ENCODE measurements around the gene NUDT3. TPM values are rescaled to one million over a fixed set of nuclear protein-coding genes. Genes with fewer than 3 reads are reported as not detected.
"Not testable (repeated sequence)": the region's sequence is repeated elsewhere in the genome, so short reads cannot be mapped to it uniquely, and the experiment has no call there.

Gene NUDT3
- polyA plus RNA-seq, 1 of the 3 experiments (the other 2 are of a cell fraction) = 11.9 TPM

GRCh38 chr6:34378470-34378869 is 14.0 kb downstream of the NUDT3 start:
- ChIA-PET CTCF (no interaction called here), POLR2A (no interaction called here)
- no peaks in the 10 kb centered on the region for H3K9me2 ChIP-seq
- WGBS (ENCODE audit: low lambda C conversion rate) = 100% methylated on average over 1 of the region's 2 CpGs
- H3K27me3 ChIP-seq (ENCODE audit: insufficient read depth) = no peaks in the 10 kb centered on the region
- H3K27ac ChIP-seq (ENCODE audit: low read depth in 2 of 2, low read length in 1 of 2) = no peak overlapping the region
- TF ChIP-seq POLR2AphosphoS5 (IDR thresholded peaks at IDR 0.05; ENCODE audit: low read depth, low read length) (no peak), NFIC (IDR thresholded peaks at IDR 0.05; ENCODE audit: borderline replicate concordance) (no peak), CHD2 (IDR thresholded peaks at IDR 0.05; ENCODE audit: low read length, partially characterized antibody) (no peak), FOSL2 (IDR thresholded peaks at IDR 0.05; ENCODE audit: borderline replicate concordance, low read depth) (no peak), SMC3 (IDR thresholded peaks at IDR 0.05; ENCODE audit: low read depth, low read length) (no peak), NRF1 (IDR thresholded peaks at IDR 0.05; ENCODE audit: low read depth, low read length) (no peak), ELF1 (IDR thresholded peaks at IDR 0.05) (no peak), TAF1 (IDR thresholded peaks at IDR 0.05; ENCODE audit: borderline replicate concordance, low read depth, low read length) (no peak), SIN3A (IDR thresholded peaks at IDR 0.05; ENCODE audit: borderline replicate concordance, low read depth, low read length) (no peak)
- peaks cover 6% of the 10 kb centered on the region for H3F3A ChIP-seq (replicated peaks; ENCODE audit: insufficient read depth)
- H3K9ac ChIP-seq = no peak overlapping the region
- no peak overlapping the region for H2AFZ ChIP-seq (ENCODE audit: low read depth)
- H4K20me1 ChIP-seq (ENCODE audit: insufficient read depth) = peaks cover 83% of the 10 kb centered on the region
- H3K4me2 ChIP-seq = no peak overlapping the region
- peak; percentile 17 for DNase-seq
- H3K36me3 ChIP-seq (replicated peaks in 1 of 2; ENCODE audit: control insufficient read depth in 1 of 2, insufficient read depth in 2 of 2, low read length in 1 of 2) = peaks cover 0 to 3% of the 10 kb centered on the region in 2 experiments
- H3K79me2 ChIP-seq (ENCODE audit: insufficient read depth) = peaks cover 93% of the 10 kb centered on the region
- no peaks in the 10 kb centered on the region for H3K9me3 ChIP-seq
- no peak overlapping the region for H3K4me3 ChIP-seq (ENCODE audit: low read depth in 2 of 2, low read length in 1 of 2)
- no peaks in the 10 kb centered on the region; a peak in 1 of 4 replicates for H3K4me1 ChIP-seq (ENCODE audit: control insufficient read depth in 1 of 2, insufficient read depth in 2 of 2, low read depth in 1 of 2, low read length in 1 of 2)

- Histone ChIP-seq H3K27me3 (ENCODE audit: insufficient read depth) (no peaks in the 10 kb centered on the region), H3K4me2 (no peak overlapping the region), H4K20me1 (ENCODE audit: insufficient read depth) (peaks cover 82% of the 10 kb centered on the region), H3K79me2 (ENCODE audit: insufficient read depth) (peaks cover 91% of the 10 kb centered on the region), H3K27ac (ENCODE audit: low read depth in 2 of 2, low read length in 1 of 2) (no peak overlapping the region), H3K4me3 (ENCODE audit: low read depth in 2 of 2, low read length in 1 of 2) (no peak overlapping the region), H3K9me2 (no peaks in the 10 kb centered on the region), H3K36me3 (replicated peaks in 1 of 2; ENCODE audit: control insufficient read depth in 1 of 2, insufficient read depth in 2 of 2, low read length in 1 of 2) (peaks cover 0 to 3% of the 10 kb centered on the region in 2 experiments), H3K4me1 (ENCODE audit: control insufficient read depth in 1 of 2, insufficient read depth in 2 of 2, low read depth in 1 of 2, low read length in 1 of 2) (no peaks in the 10 kb centered on the region; a peak in 1 of 4 replicates), H2AFZ (ENCODE audit: low read depth) (no peak overlapping the region), H3F3A (replicated peaks; ENCODE audit: insufficient read depth) (peaks cover 6% of the 10 kb centered on the region), H3K9ac (no peak overlapping the region), H3K9me3 (no peaks in the 10 kb centered on the region)
- no peak for DNase-seq
- CTCF ChIA-PET = no interaction called here
- TF ChIP-seq POLR2AphosphoS5 (IDR thresholded peaks at IDR 0.05; ENCODE audit: low read depth, low read length) (no peak), TEAD4 (IDR thresholded peaks at IDR 0.05; ENCODE audit: borderline replicate concordance, insufficient read depth) (no peak), NRF1 (IDR thresholded peaks at IDR 0.05; ENCODE audit: low read depth, low read length) (no peak), GABPA (IDR thresholded peaks at IDR 0.05; ENCODE audit: low read depth) (no peak), IRF3 (IDR thresholded peaks at IDR 0.05; ENCODE audit: low read depth, low read length) (no peak), PBX3 (IDR thresholded peaks at IDR 0.05) (no peak), NFIC (IDR thresholded peaks at IDR 0.05; ENCODE audit: borderline replicate concordance) (no peak), MAX (IDR thresholded peaks at IDR 0.05; ENCODE audit: low read depth) (no peak), FOXJ3 (CRISPR knock-in tag; IDR thresholded peaks at IDR 0.05) (no peak), EZH2phosphoT487 (IDR thresholded peaks at IDR 0.05; ENCODE audit: borderline replicate concordance, low read depth) (no peak), SMC3 (IDR thresholded peaks at IDR 0.05; ENCODE audit: low read depth, low read length) (no peak), TCF12 (IDR thresholded peaks at IDR 0.05) (no peak), FOSL2 (IDR thresholded peaks at IDR 0.05; ENCODE audit: borderline replicate concordance, low read depth) (no peak), RAD21 (IDR thresholded peaks at IDR 0.05; ENCODE audit: low read length) (no peak)
- WGBS (ENCODE audit: low lambda C conversion rate) = 99% methylated on average over 5 of the region's 5 CpGs
- POLR2A ChIA-PET = no interaction called here
Measured at GRCh38 chr6:34377984-34378383, 14.5 kb downstream of the NUDT3 start.

- H3F3A ChIP-seq (replicated peaks; ENCODE audit: insufficient read depth); CTCF ChIA-PET; H2AFZ ChIP-seq (ENCODE audit: low read depth); POLR2A ChIA-PET; H3K9me3 ChIP-seq; H3K27me3 ChIP-seq (ENCODE audit: insufficient read depth); H3K4me2 ChIP-seq; H3K36me3 ChIP-seq (replicated peaks in 1 of 2; ENCODE audit: control insufficient read depth in 1 of 2, insufficient read depth in 2 of 2, low read length in 1 of 2); H3K9me2 ChIP-seq; H3K9ac ChIP-seq; H3K27ac ChIP-seq (ENCODE audit: low read depth in 2 of 2, low read length in 1 of 2); H3K4me1 ChIP-seq (ENCODE audit: control insufficient read depth in 1 of 2, insufficient read depth in 2 of 2, low read depth in 1 of 2, low read length in 1 of 2); H3K4me3 ChIP-seq (ENCODE audit: low read depth in 2 of 2, low read length in 1 of 2); DNase-seq: not testable (repeated sequence)
- WGBS (ENCODE audit: low lambda C conversion rate) = 90% methylated on average over 5 of the region's 5 CpGs
- Histone ChIP-seq H3K79me2 (ENCODE audit: insufficient read depth) (peaks cover 91% of the 10 kb centered on the region), H4K20me1 (ENCODE audit: insufficient read depth) (peaks cover 80% of the 10 kb centered on the region)
Measured at GRCh38 chr6:34377571-34377970, 14.9 kb downstream of the NUDT3 start.
